Left ventricle myocardium inferior (tissue), 1 donor: Measurements from ENCODE around the gene ANKFY1. TPM values are rescaled to one million over a fixed set of nuclear protein-coding genes. Genes with fewer than 3 reads are reported as not detected.

Experiments
- DNase-seq: peaks from one replicate; pipeline ENCODE4 v3.0.0-alpha.2; 2020
- H3K27ac ChIP-seq: fragments of 200-600 bp; replicated peaks from 2 replicates; pipeline ENCODE4 v1.8.0; 2021
- H3K27me3 ChIP-seq: fragments of 200-600 bp; 2 replicates; pipeline ENCODE4 v1.8.0; 2021; ENCODE audit warnings: low read depth
- H3K36me3 ChIP-seq: fragments of 200-600 bp; 2 replicates; pipeline ENCODE4 v1.8.0; 2021
- H3K4me1 ChIP-seq: fragments of 200-600 bp; 2 replicates; pipeline ENCODE4 v1.8.0; 2021
- H3K4me3 ChIP-seq: fragments of 200-600 bp; 2 replicates; pipeline ENCODE4 v1.8.0; 2021; ENCODE audit warnings: mild to moderate bottlenecking, moderate library complexity
- H3K9me3 ChIP-seq: fragments of 200-600 bp; replicated peaks from 2 replicates; pipeline ENCODE4 v1.8.0; 2021
- intact Hi-C: fragments of 100-400 bp; cut with micrococcal nuclease; formaldehyde crosslinking; loops from one replicate; pipeline ENCODE4 v1.11.0; 2022
- total RNA-seq: library from RNA; stranded (reverse); fragmentation: NEBNext Ultra II Directional; extraction: Animal tissue kit (Norgen Biotek cat#: 25700); gene quantifications from one replicate; pipeline ENCODE4 v1.2.1, GENCODE V29; 2021
- TF ChIP-seq, protein P1 (sequence below): fragments of 200-600 bp; IDR thresholded peaks from 2 replicates; pipeline ENCODE4 v1.8.0; 2021; ENCODE audit warnings: antibody characterized with exemption, mild to moderate bottlenecking, borderline replicate concordance
- donor health status: DM: no; HTN: yes; CAD: no; lungs with severe emphysema.

Gene ANKFY1
- total RNA-seq, 1 donor from 2014 or later, result 22.9 TPM

DNA sequence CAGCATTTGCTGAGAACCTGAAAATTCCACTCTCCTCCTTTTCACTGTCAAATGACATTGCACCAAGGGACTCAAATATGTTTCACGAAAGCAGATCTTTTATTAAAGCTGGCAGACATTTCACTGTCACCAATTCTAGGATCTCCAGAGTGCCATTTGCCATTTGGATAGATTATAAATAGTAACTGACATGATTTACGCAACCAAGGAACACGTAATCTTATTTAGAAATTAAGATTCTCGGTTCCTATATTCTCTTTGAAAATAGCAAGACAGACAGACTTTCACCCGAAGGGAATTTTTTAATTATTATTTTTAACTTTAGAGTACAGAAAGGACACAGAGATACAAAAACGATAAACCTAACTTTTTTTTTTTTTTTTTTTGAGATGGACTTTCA lies 49.6 kb downstream of the ANKFY1 start:
- no peak for DNase-seq
- peaks cover 42% of the 10 kb centered on the region for H3K4me1 ChIP-seq
- H3K36me3 ChIP-seq, result peaks cover 20% of the 10 kb centered on the region
- no peaks in the 10 kb centered on the region for H3K9me3 ChIP-seq
- peak overlapping the region; percentile 10 for H3K4me3 ChIP-seq
- peak overlapping the region; percentile 83 for H3K27ac ChIP-seq
- intact Hi-C loops, result loop anchor here (10.0 kb wide), 1 partner anchor 91 kb away; no protein-coding TSS in a partner anchor
- TF ChIP-seq, protein P1, sequence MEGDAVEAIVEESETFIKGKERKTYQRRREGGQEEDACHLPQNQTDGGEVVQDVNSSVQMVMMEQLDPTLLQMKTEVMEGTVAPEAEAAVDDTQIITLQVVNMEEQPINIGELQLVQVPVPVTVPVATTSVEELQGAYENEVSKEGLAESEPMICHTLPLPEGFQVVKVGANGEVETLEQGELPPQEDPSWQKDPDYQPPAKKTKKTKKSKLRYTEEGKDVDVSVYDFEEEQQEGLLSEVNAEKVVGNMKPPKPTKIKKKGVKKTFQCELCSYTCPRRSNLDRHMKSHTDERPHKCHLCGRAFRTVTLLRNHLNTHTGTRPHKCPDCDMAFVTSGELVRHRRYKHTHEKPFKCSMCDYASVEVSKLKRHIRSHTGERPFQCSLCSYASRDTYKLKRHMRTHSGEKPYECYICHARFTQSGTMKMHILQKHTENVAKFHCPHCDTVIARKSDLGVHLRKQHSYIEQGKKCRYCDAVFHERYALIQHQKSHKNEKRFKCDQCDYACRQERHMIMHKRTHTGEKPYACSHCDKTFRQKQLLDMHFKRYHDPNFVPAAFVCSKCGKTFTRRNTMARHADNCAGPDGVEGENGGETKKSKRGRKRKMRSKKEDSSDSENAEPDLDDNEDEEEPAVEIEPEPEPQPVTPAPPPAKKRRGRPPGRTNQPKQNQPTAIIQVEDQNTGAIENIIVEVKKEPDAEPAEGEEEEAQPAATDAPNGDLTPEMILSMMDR, result no peak
- H3K27me3 ChIP-seq, result no peaks in the 10 kb centered on the region

DNA sequence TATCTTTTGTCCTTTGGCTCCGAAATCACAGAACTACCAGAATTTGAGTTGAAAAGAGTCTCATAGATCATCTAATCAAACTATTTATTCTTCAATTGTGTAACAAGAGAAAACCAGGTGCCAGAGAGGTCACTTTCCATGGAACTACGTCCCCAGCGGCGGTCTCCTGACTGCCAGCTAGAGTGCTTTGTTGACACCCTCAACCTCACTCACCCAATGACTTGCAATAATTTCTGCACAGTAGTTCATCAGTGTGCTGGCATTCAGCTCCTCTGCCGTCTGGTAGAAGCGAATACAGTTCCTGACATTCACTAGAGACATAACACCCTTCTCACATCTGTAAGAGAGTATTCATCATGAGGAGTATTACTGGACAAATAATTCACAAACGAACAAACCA lies 54.2 kb downstream of the ANKFY1 start:
- peak overlapping the region; percentile 89 for H3K27ac ChIP-seq
- intact Hi-C loops, result loop anchor here (10.0 kb wide), 1 partner anchor 95 kb away; no protein-coding TSS in a partner anchor
- peak; percentile 43 for DNase-seq

DNA sequence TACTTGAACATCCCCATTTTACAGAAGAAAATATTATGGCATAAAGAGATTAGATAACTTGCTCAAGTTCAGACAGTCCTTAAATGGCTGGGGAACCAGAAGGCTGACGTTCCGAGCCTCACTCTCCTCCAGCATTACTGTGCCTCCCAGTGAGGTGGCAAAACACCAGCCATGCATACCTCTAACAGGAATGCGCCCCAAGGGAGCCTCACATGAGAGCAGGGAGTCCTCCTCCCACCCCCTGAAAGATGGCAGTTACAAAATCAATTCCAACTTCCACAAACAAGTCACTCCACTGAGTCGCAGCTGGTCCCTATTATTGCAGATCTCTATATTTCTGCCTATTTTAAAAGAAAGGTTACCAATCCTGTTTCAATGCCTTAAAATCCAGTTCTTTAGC lies 55.5 kb downstream of the ANKFY1 start:
- Histone ChIP-seq H3K27me3 (no peaks in the 10 kb centered on the region), H3K27ac (peak overlapping the region; percentile 89), H3K4me3 (no peak overlapping the region), H3K9me3 (no peaks in the 10 kb centered on the region), H3K4me1 (peaks cover 37% of the 10 kb centered on the region), H3K36me3 (peaks cover 58% of the 10 kb centered on the region)
- intact Hi-C loops, result no loop called here
- TF ChIP-seq, protein P1, result no peak
- DNase-seq, result no peak

More for the DNA sequence above, 54.2 kb downstream of the ANKFY1 start:
- Histone ChIP-seq H3K4me1 (peaks cover 32% of the 10 kb centered on the region), H3K27me3 (no peaks in the 10 kb centered on the region), H3K9me3 (no peaks in the 10 kb centered on the region), H3K4me3 (no peak overlapping the region), H3K36me3 (peaks cover 55% of the 10 kb centered on the region)
- TF ChIP-seq, protein P1, result peak; percentile 24

DNA sequence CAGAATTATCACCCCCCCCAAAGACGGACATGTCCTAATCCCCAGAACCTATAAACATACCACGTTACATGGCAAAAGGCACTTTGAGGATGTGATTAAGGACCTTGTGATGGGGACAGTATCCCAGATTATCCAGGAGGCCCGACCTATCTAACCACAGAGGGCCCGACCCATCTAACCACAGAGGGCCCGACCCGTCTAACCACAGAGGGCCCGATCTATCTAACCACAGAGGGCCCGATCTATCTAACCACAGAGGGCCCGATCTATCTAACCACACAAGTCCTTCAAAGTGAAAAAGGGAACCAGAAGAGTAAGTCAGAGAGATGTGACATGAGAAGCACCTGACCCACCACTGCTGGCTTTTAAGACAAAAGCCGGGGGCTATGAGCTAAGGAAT lies 56.8 kb downstream of the ANKFY1 start:
- Histone ChIP-seq H3K4me1 (peaks cover 36% of the 10 kb centered on the region), H3K27ac (no peak overlapping the region), H3K36me3 (peaks cover 58% of the 10 kb centered on the region), H3K4me3 (no peak overlapping the region), H3K9me3 (no peaks in the 10 kb centered on the region), H3K27me3 (no peaks in the 10 kb centered on the region)
- DNase-seq, result no peak
- TF ChIP-seq, protein P1, result no peak
- intact Hi-C loops, result no loop called here

DNA sequence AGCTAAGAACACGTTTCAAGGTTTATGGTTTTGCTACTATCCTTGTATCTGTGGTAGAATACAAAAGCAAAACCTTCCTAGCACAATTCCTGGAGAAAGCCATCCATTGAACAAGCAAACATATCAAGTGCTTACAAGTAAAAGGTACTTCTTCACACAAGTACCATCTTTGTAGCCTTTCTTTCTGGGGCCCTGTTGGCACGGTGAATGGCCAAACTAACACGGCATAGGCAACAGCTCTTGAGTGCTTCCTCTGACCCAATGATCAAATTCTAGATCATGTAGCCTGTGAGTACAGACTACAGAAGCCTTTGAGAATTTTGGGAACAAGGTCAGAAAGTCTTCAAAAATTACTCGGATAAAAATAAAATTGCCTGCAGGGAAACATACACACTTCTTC lies 57.9 kb downstream of the ANKFY1 start:
- TF ChIP-seq, protein P1, result no peak
- intact Hi-C loops, result no loop called here
- peaks cover 53% of the 10 kb centered on the region for H3K36me3 ChIP-seq
- peaks cover 30% of the 10 kb centered on the region for H3K4me1 ChIP-seq
- no peaks in the 10 kb centered on the region for H3K27me3 ChIP-seq
- H3K27ac ChIP-seq, result no peak overlapping the region
- H3K9me3 ChIP-seq, result no peaks in the 10 kb centered on the region
- DNase-seq, result no peak
- H3K4me3 ChIP-seq, result no peak overlapping the region

DNA sequence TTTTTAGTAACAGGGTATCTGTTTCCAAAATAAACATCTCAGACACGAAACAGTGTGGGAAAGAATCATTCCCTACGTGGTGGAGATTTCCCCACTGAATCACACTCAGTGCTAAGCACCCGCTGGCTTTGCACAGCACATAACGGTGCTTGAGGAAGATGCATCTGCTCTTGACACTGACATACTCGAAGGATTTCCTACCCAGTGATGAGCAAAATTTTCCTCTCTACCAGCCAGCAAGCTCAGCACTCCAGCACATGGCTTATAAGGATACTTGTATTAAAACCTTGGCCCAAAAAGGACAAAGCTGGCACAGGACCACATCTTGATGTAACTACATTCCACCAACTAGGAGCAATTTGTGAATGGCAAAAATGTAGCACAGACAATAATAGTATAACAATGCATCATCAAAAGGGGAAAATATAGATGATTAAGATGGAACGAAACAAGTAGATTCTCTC lies 59.0 kb downstream of the ANKFY1 start:
- TF ChIP-seq, protein P1, result no peak
- no peak overlapping the region for H3K4me3 ChIP-seq
- H3K4me1 ChIP-seq, result peaks cover 25% of the 10 kb centered on the region
- H3K27me3 ChIP-seq, result no peaks in the 10 kb centered on the region
- DNase-seq, result no peak
- intact Hi-C loops, result no loop called here
- peak overlapping the region; percentile 55 for H3K27ac ChIP-seq
- peaks cover 59% of the 10 kb centered on the region for H3K36me3 ChIP-seq
- no peaks in the 10 kb centered on the region for H3K9me3 ChIP-seq
